Measurements from ENCODE around the gene LIPK.

DNA sequence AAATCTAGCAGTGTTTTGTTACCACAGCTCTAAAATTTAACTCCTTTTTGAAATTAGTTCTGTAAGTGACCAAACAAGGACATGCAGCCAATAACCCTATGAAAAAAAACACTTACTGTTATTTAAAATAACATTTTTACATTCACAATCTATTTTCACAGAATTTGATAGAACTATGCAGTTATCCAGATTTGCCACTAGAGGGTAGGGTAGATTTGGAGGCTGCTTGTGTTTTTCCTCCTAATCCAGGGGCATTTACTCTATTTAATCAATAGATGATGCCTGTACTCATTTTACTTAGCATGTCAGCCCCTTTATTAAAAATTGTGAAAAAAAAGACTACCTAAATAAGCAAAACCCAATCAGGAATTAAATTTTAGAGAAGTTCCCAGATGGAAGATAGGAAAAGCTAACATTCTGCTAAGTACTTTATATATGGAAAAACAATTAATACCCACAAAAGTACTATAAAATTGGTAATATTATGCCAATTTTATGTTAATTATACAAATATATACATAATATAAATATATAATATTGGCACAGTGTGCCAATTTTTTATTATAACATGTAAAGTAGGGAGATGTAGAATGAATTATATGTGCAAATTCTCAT is 18.1 kb upstream of the LIPK start:
- TF ChIP-seq, protein P1, sequence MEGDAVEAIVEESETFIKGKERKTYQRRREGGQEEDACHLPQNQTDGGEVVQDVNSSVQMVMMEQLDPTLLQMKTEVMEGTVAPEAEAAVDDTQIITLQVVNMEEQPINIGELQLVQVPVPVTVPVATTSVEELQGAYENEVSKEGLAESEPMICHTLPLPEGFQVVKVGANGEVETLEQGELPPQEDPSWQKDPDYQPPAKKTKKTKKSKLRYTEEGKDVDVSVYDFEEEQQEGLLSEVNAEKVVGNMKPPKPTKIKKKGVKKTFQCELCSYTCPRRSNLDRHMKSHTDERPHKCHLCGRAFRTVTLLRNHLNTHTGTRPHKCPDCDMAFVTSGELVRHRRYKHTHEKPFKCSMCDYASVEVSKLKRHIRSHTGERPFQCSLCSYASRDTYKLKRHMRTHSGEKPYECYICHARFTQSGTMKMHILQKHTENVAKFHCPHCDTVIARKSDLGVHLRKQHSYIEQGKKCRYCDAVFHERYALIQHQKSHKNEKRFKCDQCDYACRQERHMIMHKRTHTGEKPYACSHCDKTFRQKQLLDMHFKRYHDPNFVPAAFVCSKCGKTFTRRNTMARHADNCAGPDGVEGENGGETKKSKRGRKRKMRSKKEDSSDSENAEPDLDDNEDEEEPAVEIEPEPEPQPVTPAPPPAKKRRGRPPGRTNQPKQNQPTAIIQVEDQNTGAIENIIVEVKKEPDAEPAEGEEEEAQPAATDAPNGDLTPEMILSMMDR (IDR thresholded peaks at IDR 0.05; ENCODE audit: low read depth, low read length, poor library complexity, severe bottlenecking) = peak; percentile 78
- no peak for TF ChIP-seq EZH2phosphoT487 (IDR thresholded peaks at IDR 0.05; ENCODE audit: borderline replicate concordance, low read length)

All from DOHH2 (cell line).